Activated CD8-positive, alpha-beta memory T cell treated with anti-CD3 and anti-CD28 coated beads for 24 hours (primary cell): ENCODE measurements around the gene CELF2.

Experiments
- DNase-seq: peaks from one replicate; pipeline ENCODE4 v3.0.0-alpha.2; 2020

Gene CELF2

DNA sequence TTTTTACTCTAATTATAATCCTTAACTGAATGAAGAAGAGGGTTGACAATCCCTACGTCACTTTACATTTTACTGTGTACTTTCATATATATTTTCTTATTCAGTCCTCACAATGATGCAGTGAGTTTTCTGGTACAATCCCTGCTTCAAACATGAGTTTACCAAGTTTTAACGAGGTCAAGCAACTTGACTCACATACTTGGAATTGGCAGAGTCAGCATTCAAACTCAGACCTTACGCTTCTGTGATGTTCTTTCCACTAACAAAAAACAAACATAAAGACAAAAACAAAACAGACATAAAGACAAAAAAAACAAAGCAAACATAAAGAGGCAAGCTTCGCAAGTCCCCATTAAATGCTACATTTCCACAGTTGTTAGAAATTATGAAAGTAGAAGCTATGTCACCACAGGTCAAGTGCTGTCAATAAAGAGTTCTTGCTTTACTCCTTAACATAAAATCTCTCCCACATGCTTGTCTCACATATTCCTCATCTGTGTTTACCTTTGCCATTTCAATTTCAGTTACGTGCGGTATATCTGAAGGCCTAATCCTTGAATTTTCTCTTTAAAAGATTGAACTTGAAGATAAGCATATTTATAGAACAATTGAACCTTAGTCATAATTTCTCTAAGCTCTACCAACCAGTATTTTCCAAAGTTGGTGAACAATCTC, 217.3 kb downstream of the CELF2 start:
- DNase-seq, result no peak

- no peak for DNase-seq
Measured at GRCh38 chr10:11235771-11236170, 218.1 kb downstream of the CELF2 start.

- DNase-seq, result no peak
Measured at GRCh38 chr10:11236234-11236633, 218.6 kb downstream of the CELF2 start.

DNA sequence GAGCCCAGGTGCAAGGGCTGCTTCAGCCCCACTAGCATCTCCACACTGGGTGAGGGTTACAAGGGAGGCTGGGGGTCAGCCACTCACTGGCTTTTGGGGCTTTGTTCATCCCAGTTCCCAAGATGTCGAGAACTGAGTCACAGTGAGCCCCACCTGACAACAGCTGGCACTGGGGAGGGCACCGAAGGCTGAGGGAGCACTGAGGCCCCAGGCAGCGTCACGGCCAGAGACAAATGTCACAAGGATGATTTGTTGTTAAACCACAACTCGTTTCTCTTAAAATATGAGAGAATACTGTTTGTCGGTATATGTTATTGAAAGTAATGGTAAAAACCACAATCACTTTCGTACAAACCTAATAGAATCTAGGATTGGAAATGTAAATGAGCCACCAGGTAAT, 219.9 kb downstream of the CELF2 start:
- peak; percentile 83 for DNase-seq

DNA sequence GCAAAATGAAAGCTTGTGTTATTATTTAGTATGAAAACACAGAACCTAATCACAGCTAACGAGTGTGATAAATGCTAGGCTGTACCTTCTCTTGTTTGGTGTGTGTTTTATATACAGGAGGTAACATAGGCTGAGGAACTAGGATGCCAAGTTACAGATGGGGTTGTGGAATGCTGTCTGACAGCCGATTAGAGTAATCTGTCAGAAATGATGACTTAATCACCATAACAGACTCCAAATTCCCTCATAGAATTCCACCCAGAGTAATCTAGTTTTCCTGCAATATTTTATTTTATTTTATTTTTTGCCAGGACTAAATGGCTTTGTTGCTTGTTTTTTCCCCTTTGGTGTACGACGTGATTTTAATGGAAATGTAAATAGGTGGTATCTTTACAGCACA, 221.2 kb downstream of the CELF2 start:
- no peak for DNase-seq

DNA sequence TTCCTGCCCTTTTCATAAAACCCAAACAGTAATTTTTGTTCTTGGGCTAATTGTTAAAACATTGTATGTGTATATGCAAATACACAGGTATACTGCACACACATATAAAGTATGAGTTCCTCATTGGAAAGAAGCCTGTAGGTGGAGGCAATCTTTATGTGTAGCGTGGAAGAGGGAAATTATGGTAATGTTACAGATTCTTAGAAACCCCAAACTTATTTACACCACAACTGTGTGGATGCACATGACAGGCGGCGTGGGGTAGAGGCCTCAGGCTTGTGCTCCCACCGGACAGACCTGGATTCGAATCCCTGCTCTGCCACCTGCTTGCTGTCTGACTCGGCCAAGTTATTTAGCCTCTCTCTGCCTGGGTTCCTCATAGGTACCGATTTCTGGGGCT, 223.0 kb downstream of the CELF2 start:
- DNase-seq, result no peak

GRCh38 chr10:11242443-11243387, 225.0 kb downstream of the CELF2 start:
- DNase-seq, result no peak

DNA sequence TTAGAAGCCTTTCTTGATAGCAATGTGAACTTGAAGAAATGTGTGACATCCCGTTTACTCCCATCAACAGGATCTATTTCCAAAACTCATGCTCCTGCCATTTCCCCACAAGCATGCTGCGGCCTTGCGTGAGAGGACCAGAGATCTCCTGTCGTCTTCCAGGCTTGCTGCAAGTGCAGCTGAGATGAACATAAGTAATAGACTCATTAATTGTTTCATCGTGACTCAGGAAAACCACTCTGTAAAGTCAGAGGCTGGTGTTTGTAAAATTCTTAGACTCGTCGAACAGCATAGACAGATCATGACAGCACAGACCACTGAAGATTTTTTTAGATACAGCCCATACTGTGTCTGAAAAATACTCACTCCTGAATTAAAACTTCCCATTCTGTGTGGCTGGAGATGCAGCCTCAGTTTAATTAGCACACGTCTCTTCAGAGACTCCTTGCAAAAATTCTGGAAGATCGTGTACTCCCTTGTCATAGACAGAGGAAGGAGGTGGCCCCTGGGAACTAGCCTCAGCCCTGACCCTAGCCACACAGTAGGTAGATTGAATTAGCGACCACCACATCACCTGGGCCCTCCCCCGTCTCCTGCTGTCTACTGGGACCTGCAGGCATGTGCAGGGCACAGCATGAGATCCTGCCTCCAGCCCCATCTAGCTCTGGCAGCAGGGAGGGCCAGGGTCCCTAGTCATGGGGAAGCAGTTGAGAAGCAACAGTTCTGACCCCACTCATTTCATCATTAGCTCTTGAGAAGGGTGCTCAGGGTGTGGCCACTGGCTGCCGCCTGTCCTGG, 226.0 kb downstream of the CELF2 start:
- no peak for DNase-seq

DNA sequence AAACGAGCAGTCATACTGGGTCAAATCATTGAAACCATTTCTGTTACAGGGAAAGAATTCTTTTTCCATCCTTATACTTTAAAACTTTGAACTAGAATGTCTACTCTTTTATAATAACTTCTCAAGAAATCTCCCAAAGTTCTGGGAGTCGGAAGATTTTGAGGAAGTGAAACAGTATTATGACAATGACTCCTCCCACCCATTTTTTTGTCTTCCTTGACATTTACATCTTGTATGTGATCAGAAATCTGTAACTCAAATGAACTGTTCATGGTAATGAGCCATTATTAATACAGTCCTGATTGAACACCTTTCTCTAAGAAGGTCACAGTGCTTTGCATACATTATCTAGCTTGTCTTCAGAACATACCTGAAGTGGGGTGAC, 227.4 kb downstream of the CELF2 start:
- no peak for DNase-seq

DNA sequence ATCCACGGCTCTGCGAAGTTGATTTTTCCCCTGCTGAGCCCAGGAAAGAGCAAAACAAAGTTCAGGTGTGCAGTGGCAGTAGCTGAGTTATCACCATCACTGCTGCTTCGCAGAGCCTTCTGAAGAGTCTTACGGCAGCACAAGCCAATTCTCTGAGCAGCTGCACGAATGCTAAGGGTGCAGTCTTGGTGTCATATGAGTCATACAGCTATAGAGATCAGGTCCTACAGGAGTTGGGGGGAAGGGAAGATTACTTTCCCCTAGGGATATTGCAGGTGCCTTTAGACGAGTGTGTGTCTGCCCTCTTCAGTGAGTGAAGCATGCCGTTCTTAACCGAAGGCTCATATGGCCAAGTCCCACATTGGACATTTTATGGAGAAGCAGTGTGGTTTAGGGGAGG, 227.8 kb downstream of the CELF2 start:
- peak; percentile 67 for DNase-seq

- DNase-seq, result no peak
Measured at GRCh38 chr10:11245981-11246590, 228.4 kb downstream of the CELF2 start.

GRCh38 chr10:11246752-11247467, 229.2 kb downstream of the CELF2 start:
- no peak for DNase-seq

DNA sequence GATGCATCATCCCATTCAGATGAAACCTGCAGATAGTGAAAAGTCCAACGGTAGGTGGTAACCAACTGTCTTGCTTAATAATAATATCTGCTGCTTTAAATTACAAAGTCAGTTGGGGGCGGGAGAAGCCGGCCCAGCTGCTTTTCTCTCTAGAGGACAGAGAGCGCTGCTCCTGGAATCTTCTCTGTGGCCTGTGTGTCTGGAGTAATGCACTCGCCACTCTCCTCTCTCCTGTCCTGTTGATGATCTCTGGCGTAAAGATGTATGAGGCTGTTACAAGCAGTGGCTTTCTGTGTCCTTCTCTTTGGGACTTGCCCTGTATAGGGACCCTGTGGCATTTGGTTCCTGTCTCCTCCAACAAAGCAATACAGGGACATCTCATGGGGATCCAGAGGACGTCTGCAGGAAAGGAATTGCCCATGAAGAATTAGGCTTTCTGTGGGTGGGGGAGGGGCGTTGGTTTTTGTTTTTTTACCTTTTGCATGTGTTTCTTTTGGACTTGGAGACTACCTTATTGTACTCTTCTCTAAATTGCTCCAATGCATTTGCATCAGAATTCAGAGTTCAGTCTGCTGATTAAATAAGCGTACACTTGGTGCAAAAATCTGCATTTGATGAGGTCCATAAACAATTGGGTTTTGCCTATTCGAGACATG, 231.6 kb downstream of the CELF2 start:
- DNase-seq, result no peak

DNA sequence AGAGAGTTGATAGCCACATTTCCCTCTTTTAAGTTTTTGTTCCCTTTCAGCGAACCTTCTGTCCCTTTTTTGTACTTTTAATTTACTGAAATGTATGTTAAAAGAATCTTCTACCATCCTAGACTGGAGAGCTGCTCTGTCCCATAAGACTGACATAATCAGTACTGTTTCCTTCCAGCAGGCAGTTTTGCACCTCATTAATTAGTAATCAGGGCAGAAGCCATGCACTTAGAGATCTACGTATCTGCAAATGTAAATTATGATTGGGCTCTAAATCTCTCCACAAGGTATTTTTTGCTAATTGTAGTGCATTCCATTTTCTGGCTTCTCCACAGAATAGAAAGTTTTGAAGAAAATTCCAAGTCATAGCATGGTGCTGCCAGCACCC, 232.1 kb downstream of the CELF2 start:
- DNase-seq, result no peak

- no peak for DNase-seq
Measured at GRCh38 chr10:11250304-11250703, 232.6 kb downstream of the CELF2 start.

DNA sequence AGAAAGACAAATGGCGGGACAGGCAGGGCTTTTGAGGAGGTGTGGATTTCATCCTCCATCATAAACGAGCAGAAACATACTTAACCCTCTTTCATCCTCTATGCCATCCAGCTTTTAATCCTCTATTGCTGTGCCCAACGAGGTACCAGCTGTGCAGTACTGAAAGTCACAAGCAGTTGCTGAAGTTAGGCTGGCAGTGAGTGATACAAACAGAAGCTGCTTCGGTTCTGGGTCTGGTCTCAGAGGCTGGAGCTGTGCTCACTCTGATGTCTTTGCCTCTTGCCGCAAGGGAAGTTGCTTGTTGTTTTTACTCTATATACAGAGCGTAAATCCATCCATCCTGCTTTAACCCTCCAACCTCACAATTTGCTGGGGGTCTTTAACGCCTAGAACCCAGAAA, 235.2 kb downstream of the CELF2 start:
- DNase-seq, result no peak

- no peak for DNase-seq
Measured at GRCh38 chr10:11253385-11254002, 235.8 kb downstream of the CELF2 start.

GRCh38 chr10:11255156-11255555, 237.5 kb downstream of the CELF2 start:
- DNase-seq, result no peak

GRCh38 chr10:11255796-11256444, 238.2 kb downstream of the CELF2 start:
- DNase-seq, result no peak

- DNase-seq, result no peak
Measured at GRCh38 chr10:11256896-11257295, 239.2 kb downstream of the CELF2 start.
